Measurements from ENCODE around the gene AUP1.

DNA sequence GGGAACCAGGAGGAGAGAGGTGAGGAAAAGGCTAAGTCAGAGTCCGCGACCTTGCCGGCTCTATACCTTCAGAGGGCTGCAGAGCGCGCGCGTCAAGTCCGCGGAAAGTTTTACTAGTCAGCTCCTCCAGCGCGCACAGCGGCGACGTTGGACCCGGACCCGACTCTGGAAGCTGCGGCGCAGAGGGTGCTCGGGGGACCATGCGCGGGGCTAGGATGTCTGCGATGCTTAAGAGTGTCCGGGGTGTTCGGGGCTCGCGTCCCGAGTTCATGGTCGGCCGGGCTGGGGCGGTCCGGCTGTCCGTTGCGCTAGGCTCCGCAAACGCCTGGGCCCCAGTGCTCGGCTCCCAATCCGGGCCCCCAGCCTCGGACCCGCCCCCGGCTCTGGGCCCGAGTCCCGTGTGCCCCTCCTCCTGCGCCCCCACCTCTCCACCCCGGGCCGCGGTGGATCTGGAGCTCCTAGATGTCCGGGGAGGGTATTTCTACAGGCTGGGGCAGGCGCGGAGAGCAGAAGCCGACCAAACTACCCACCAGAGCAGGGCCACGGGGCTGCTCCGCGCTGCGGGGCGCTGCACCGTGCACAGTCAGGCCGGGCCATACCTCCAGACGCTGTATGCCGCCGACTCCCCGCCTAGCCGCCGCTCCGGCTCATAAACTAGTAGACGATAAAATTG is 30.1 kb downstream of the AUP1 start, which contains the start of gene LBX2:
- TF ChIP-seq, protein P1, sequence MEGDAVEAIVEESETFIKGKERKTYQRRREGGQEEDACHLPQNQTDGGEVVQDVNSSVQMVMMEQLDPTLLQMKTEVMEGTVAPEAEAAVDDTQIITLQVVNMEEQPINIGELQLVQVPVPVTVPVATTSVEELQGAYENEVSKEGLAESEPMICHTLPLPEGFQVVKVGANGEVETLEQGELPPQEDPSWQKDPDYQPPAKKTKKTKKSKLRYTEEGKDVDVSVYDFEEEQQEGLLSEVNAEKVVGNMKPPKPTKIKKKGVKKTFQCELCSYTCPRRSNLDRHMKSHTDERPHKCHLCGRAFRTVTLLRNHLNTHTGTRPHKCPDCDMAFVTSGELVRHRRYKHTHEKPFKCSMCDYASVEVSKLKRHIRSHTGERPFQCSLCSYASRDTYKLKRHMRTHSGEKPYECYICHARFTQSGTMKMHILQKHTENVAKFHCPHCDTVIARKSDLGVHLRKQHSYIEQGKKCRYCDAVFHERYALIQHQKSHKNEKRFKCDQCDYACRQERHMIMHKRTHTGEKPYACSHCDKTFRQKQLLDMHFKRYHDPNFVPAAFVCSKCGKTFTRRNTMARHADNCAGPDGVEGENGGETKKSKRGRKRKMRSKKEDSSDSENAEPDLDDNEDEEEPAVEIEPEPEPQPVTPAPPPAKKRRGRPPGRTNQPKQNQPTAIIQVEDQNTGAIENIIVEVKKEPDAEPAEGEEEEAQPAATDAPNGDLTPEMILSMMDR (IDR thresholded peaks at IDR 0.05; ENCODE audit: poor library complexity) = no peak
- TF ChIP-seq EZH2phosphoT487 (IDR thresholded peaks at IDR 0.05; ENCODE audit: low read depth, severe bottlenecking, unreplicated experiment) = no peak

Measured in hepatocyte (in vitro differentiated cells).